Stimulated activated CD4-positive, alpha-beta T cell treated with anti-CD3 and anti-CD28 coated beads, Interleukin-1b, Interleukin-23, amount 100 ng/mL, for 4 hours (primary cell): Measurements from ENCODE around the gene TOB2.

ENCODE experiments used
- DNase-seq, 2 donors: peaks; one replicate each; pipeline ENCODE4 v3.0.0-alpha.2; 2020; ENCODE audit warnings: low read depth in 2 of 2

TOB2 gene

GRCh38 chr22:41387341-41387740, 59.3 kb downstream of the TOB2 start:
- DNase-seq: no peak

- DNase-seq: no peak
These were observed 62.5 kb downstream of the TOB2 start for GRCh38 chr22:41384128-41384527.
